Measurements from ENCODE around the gene PRKCG.

- TF ChIP-seq CTCF (IDR thresholded peaks at IDR 0.05 in 2 of 3, conservative IDR thresholded peaks at IDR 0.05 in 1 of 3; ENCODE audit: borderline replicate concordance in 1 of 3, insufficient read depth in 1 of 3, low read depth in 2 of 3, low read length in 2 of 3) = no peak
- TF ChIP-seq SIN3A (IDR thresholded peaks at IDR 0.05; ENCODE audit: low read depth) = no peak
- TF ChIP-seq, protein P1, sequence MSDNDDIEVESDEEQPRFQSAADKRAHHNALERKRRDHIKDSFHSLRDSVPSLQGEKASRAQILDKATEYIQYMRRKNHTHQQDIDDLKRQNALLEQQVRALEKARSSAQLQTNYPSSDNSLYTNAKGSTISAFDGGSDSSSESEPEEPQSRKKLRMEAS (IDR thresholded peaks at IDR 0.05) = no peak
- no peak for TF ChIP-seq EZH2 (IDR thresholded peaks at IDR 0.05)
- no peak for TF ChIP-seq POLR2A (IDR thresholded peaks at IDR 0.05; ENCODE audit: borderline replicate concordance, extremely low read depth, insufficient read depth, insufficient read length)
- no peak for TF ChIP-seq POLR2AphosphoS5 (IDR thresholded peaks at IDR 0.05; ENCODE audit: low read depth, low read length)
Observed at GRCh38 chr19:53872762-53873161, 9.2 kb upstream of the PRKCG start.
